Hepatocyte (in vitro differentiated cells): ENCODE data around the gene LDLRAD4.

Experiments
- CTCF ChIP-seq: fragments of 200-600 bp; sonication (generic); IDR thresholded peaks from 2 replicates; pipeline ENCODE4 v1.5.1; 2016; ENCODE audit warnings: antibody characterized with exemption, mild to moderate bottlenecking; ENCODE audit not compliant: poor library complexity
- EZH2 ChIP-seq: fragments of 200-600 bp; sonication (generic); IDR thresholded peaks from 2 replicates; pipeline ENCODE4 v1.6.1; 2016; ENCODE audit warnings: antibody characterized with exemption, mild to moderate bottlenecking, borderline replicate concordance
- EZH2phosphoT487 ChIP-seq: fragments of 200-600 bp; sonication (generic); IDR thresholded peaks from one replicate; pipeline ENCODE4 v1.6.1; 2018; ENCODE audit warnings: antibody characterized with exemption, mild to moderate bottlenecking, low read depth, moderate library complexity; ENCODE audit not compliant: unreplicated experiment, severe bottlenecking

- TF ChIP-seq EZH2, result no peak
- no peak for TF ChIP-seq EZH2phosphoT487
- no peak for TF ChIP-seq CTCF
Observed at GRCh38 chr18:13353084-13353823, 134.7 kb downstream of the LDLRAD4 start.
